ENCODE measurements around the gene LOXL4.

GRCh38 chr10:98299341-98299740, 31.3 kb upstream of the LOXL4 start:
- TF ChIP-seq, protein P1, sequence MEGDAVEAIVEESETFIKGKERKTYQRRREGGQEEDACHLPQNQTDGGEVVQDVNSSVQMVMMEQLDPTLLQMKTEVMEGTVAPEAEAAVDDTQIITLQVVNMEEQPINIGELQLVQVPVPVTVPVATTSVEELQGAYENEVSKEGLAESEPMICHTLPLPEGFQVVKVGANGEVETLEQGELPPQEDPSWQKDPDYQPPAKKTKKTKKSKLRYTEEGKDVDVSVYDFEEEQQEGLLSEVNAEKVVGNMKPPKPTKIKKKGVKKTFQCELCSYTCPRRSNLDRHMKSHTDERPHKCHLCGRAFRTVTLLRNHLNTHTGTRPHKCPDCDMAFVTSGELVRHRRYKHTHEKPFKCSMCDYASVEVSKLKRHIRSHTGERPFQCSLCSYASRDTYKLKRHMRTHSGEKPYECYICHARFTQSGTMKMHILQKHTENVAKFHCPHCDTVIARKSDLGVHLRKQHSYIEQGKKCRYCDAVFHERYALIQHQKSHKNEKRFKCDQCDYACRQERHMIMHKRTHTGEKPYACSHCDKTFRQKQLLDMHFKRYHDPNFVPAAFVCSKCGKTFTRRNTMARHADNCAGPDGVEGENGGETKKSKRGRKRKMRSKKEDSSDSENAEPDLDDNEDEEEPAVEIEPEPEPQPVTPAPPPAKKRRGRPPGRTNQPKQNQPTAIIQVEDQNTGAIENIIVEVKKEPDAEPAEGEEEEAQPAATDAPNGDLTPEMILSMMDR (IDR thresholded peaks at IDR 0.05) = no peak
- no peak for TF ChIP-seq POLR2AphosphoS5 (IDR thresholded peaks at IDR 0.05)
- no peak for TF ChIP-seq POLR2A (IDR thresholded peaks at IDR 0.05)
- TF ChIP-seq EP300 (IDR thresholded peaks at IDR 0.05; ENCODE audit: low read depth) = no peak

Data from transverse colon (tissue), 4 donors.